ENCODE measurements around the gene ACOXL.

DNA sequence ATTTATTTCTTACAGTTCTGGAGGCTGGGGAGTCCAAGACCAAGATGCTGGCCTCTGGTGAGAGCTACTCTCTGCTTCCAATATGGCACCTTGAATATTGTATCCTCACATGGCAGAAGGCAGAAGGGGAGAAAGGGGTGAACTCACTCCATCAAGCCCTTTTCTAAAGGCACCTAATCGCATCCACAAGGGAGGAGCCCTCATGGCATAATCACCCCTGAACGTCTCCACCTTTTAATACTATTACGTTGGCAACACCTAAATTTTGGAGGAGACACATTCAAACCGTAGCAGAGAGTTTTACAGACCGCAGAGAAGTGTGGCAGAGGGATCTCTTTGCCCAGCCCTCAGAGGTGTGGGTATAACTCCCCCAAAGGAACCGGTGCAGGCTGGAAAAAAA is 245.8 kb downstream of the ACOXL start:
- no peak for TF ChIP-seq POLR2A (IDR thresholded peaks at IDR 0.05)
- TF ChIP-seq, protein P1, sequence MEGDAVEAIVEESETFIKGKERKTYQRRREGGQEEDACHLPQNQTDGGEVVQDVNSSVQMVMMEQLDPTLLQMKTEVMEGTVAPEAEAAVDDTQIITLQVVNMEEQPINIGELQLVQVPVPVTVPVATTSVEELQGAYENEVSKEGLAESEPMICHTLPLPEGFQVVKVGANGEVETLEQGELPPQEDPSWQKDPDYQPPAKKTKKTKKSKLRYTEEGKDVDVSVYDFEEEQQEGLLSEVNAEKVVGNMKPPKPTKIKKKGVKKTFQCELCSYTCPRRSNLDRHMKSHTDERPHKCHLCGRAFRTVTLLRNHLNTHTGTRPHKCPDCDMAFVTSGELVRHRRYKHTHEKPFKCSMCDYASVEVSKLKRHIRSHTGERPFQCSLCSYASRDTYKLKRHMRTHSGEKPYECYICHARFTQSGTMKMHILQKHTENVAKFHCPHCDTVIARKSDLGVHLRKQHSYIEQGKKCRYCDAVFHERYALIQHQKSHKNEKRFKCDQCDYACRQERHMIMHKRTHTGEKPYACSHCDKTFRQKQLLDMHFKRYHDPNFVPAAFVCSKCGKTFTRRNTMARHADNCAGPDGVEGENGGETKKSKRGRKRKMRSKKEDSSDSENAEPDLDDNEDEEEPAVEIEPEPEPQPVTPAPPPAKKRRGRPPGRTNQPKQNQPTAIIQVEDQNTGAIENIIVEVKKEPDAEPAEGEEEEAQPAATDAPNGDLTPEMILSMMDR (IDR thresholded peaks at IDR 0.05), result no peak
